NK-92 treated with Interleukin-12 subunit alpha and Interleukin-12 subunit beta, amount 100 ng/mL, for 24 hours (cell line): ENCODE data around the gene ASPRV1.
A peak's percentile ranks its signal among the peaks of the same experiment; 100 is the strongest.
"Not testable (repeated sequence)": the region's sequence is repeated elsewhere in the genome, so short reads cannot be mapped to it uniquely, and the experiment has no call there.

Source experiments
- DNase-seq: peaks from one replicate; lab custom pipeline; 2025; lab: John Stamatoyannopoulos, UW

The ASPRV1 gene

GRCh38 chr2:69959425-69959824 is 2.0 kb downstream of the ASPRV1 start:
- DNase-seq: no peak

DNA sequence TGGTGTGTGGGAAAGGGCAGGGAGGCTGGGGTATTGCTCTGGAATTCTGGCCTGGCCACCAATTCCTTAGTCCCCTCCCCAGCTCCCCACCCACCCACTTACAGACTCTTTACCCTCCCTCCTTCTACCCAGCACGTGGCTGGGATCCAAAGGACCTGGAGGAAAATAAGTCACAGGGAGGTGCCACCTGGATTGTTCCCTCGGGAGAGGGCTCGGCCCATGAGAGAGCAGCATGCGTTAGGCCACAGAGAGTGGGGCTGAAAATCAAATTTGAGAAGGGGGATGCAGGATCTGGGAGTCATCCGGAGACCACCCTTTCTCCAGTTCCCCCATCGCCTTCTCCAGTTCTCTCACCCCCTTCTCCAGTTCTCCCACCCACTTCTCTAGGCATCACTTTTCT is 3.0 kb downstream of the ASPRV1 start:
- DNase-seq: no peak

DNA sequence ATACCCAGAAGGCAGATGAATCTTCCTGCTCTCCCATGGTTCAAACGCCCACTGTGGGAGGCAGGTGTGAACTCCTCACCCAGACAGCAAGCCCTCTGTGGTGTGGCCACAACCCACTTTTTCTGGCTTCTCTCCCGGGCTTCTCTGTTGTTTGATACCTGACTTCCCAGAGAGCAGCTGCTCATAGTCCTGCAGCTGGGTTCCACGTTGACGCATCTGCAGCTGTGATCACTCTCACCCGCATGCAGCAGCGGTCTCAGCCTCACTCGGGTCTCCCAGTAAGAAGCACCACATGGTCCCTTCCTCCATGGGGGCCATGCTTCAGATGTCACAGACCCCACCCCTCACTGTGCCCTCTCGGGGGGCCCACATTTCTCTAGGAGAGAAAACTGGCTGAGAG is 3.5 kb downstream of the ASPRV1 start:
- no peak for DNase-seq

GRCh38 chr2:69956475-69956979 is 4.9 kb downstream of the ASPRV1 start:
- DNase-seq: no peak

GRCh38 chr2:69955029-69955428 is 6.4 kb downstream of the ASPRV1 start:
- no peak for DNase-seq

DNA sequence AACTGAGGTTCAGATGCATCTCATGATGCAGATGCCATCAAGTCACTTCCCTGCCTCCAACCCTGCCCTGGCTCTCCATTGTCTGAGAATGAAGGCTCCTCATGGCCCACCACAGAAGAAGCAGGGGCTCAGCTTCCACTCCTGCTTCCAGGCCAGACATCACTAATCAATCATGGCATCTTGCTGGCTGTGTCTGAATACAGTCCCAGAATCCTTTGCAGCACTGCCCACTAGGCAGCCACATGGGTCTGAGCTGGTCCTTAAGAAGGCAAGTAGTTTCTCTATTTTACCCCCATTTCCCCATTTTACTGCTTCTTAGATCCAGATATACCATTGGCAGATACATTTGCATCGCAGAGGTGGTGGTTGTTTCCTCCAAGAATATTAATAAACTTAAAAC is 7.3 kb downstream of the ASPRV1 start:
- no peak for DNase-seq

DNA sequence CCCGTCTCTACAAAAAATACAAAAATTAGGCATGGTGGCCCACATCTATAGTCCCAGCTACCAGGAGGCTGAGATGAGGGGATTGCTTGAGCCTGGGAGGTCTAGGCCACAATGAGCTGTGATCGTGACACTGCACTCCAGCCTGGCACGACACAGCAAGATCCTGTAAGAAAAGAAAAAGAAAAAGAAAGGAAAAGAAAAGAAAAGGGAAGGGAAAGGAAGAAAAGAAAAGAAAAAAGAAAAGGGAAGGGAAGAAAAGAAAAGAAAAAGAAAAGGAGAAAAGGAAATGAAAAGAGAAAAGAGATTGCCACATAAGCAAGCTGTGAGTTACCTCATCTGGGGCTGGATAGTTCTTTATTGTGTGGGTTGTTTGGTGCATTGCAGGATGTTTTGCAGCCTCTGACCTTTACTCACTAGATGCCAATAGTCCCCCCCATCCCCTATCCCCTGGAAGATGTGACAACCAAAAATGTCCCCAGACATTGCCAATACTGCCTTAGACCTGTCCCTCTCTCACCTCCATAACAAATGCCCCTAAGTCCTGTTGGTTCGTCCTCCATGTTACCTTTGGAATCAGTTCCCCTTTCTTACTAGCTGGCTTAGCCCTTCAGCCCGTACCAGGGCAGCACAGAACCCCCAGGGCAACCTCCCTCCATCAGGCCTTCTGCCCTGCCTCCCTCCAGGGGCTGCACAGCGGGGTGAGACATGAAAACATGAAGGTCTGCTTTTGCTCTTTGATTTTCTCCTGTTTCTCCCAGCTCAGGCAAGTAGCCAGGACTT is 8.9 kb downstream of the ASPRV1 start:
- DNase-seq: no peak

DNA sequence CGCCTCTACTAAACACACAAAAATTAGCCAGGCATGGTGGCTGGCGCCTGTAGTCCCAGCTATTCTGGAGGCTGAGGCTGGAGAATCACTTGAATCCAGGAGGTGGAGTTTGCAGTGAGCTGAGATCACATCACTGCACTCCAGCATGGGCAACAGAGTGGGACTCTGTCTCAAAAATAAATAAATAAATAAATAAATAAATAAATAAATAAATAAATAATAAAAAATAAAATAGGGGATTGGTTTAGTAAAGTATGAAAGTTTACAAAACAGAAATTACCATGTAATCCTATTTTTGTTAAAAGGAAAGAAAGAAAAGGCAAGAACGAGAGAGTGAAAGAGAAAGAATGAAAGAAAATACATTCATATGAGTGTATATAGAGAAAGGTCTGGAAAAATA is 10.8 kb downstream of the ASPRV1 start:
- DNase-seq: not testable (repeated sequence)

DNA sequence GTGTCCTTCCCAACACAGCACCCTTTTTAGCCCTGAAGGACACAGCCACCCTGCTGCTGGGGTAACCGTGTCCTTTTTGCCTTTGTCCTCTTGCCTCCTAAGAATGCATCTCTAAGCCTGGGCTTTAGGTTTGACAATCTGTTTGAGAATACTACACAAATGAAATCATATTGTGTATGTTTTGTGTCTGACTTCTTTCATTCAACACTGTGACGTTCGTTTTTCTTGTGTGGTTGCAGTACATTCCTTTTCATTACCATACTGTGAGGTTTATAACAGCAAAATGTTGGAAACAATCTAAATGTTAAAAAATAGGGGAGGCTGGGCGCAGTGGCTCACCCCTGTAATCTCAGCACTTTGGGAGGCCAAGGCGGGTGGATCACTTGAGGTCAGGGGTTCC is 11.2 kb downstream of the ASPRV1 start:
- no peak for DNase-seq

DNA sequence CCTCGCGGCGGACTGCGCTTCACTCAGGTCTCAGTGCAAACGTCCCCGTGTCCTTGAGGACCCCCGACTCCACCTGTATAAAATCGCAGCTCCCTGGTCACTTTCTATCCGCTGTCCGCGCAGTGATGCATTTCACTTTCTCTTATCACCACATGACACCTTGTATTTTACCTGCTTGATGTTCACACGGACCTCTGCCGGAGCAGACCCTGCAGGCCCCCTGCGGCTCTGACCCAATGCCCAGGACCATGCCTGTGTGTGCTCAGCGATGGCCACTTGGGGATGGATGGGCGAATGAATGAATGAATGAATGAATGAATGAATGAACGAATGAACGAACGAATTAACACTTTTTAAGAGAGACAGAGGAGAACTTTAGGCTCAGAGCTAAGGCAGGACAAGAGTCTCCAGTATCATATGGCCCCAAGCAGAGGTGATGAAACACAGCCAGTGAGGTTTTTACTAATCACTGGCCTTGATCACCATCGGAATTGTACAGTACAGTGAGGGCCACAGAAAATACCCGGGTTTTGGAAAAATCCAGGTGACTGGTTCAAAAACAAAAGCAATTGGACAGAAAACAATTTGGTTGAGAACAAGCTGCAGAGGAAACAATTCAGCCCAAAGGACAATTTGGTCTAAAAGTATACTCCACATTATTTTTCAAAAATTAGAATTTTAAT is 12.3 kb downstream of the ASPRV1 start:
- DNase-seq: no peak

DNA sequence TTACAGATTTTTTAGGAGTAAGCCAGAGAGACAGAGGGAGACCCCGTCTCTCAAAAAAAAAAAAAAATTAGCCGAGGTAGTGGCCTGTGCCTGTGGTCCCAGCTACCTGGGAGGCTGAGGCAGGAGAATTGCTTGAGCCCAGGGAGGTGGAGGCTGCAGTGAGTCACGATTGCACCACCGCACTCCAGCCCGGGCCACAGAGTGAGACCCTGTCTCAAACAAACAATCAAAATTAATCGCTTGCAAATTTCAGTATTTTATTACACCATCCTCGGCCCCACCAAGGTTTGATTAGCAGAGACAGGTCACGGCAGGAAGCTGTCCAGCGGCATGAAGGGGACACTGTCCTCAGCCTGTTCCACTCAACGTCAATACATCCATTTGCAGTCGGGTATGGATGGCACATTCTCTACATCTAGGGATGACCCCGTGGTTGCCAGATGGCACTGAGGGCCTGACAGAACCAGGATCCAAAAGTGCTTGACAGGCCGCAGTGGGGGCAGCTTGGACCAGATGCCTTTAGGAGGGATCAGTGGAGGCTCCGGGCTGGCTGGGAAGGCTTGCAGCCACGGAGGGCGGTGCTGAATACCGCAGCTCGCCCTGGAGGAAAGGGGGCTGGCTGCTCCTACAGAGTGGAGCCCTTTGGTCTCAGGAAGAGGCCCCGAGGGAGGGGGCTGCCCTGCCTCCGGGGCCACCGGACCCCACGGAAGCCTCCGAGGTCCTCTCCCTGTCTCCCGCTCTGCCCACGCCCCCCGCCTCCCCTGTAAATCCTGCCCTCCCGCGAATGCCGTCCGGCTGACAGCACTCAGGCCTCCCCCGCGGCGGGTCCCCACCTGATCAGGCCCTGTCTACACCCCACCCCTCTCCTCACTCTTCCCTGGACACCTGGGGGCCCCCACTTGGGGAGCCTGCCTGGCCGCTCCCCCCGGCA is 13.1 kb downstream of the ASPRV1 start:
- no peak for DNase-seq

DNA sequence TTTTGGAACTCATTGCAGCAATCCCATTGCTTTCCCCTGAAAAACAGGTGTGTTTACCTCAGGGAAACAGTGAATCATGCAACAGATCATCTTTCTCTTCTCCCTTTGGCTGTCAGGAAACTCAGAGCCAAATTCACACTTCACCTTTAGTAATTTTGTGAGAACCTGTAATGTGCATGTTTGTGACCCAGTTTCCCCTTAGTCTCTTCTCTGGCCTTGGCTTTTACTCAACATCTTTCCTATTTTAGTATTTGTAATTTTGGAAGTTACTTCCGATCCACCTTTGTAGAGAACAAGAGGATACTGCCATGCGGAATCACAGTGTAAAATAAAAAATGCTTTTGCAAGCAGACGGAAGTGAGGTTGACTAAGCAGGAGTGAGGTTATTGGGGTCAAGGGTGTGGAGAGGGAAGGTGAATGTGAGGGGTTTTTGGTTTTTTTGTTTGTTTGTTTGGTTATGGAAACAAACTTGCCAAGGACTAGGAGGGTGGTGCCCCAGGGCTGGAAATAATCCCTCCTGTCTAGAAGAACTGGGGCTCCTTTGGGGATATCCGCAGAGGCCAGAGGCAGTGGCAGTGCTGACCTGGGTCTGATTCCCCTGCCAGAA is 14.0 kb downstream of the ASPRV1 start:
- peak; percentile 18 for DNase-seq

- DNase-seq: peak; percentile 61
These were observed 14.8 kb downstream of the ASPRV1 start for GRCh38 chr2:69946351-69947324.

- no peak for DNase-seq
These were observed 15.5 kb downstream of the ASPRV1 start for GRCh38 chr2:69945941-69946340.

DNA sequence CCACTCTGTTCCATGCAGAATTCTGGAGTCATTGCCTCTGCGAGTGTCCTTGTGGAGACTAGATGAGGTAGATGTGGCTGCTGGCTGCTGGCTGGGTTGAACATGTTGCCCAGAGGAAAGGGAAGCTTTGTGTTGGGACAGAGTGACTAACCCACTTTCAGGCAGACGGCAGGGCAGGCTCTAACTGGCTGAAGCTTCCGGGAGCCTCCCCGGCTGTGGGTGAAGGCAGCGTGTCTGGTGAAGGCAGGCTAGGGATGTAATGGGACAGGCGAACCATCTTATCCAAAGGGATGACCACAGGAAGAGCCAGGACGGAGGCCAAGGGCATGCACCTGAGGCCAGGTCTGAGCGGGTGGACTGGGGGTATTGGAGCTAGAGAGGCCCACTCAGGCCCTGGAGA is 16.0 kb downstream of the ASPRV1 start:
- DNase-seq: no peak

DNA sequence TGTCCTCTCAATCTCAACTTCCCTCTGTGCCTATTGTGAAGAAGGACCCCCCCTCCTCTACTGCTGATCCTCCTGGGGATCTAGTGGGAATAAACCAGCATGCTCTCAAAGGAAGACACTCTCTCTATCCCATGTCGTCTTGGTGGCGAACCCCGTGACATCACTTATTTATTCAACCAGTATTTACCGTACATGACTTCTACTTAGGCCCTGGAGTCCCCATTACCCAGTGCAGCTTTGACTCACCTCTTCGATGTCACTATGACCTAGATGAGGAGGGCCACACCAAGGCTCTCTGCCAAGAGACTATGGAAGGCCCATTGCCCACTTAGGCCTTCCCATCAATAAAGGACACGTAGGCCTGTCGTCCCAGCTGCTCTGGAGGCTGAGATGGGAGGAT is 16.7 kb downstream of the ASPRV1 start:
- no peak for DNase-seq

GRCh38 chr2:69943843-69944525 is 17.4 kb downstream of the ASPRV1 start:
- DNase-seq: no peak

GRCh38 chr2:69943000-69943842 is 18.2 kb downstream of the ASPRV1 start:
- no peak for DNase-seq

DNA sequence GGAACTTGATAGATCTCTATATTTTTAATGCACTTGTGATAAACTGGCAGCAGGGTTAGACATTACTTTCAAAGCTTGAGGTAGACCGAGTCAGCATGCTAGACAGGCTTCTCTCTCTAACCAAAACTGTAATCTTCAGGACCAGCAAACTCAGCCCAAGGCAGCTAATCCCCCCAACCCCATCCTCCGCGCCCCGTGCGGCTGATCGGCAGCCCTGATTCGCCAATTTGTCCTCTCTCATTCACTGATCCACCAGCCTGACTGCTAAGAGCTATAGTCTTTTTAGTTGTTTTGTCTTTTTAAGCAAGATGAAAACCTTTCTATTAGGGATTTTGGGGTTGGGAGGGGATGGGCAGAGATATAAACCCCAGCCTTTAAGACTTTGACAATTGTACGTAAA is 20.7 kb downstream of the ASPRV1 start:
- DNase-seq: no peak
